NCI-H82 treated with DMSO at 0.1 percent for 48 hours (cell line): ENCODE results near the gene PSEN2.
"Not testable (repeated sequence)": the region's sequence is repeated elsewhere in the genome, so short reads cannot be mapped to it uniquely, and the experiment has no call there.

Source experiments
- DNase-seq: peaks from one replicate; lab custom pipeline; 2025; ENCODE audit not compliant: unreplicated experiment; lab: John Stamatoyannopoulos, UW

PSEN2 gene

GRCh38 chr1:226870401-226871279 lies at the start of gene PSEN2:
Gene PSEN2 (plus strand): TSS chr1:226870616. CDS start chr1:226881908, 11,292 bp downstream.
- DNase-seq = peak; percentile 11

GRCh38 chr1:226820941-226821718 lies 49.3 kb upstream of the PSEN2 start:
- DNase-seq = no peak

- DNase-seq = no peak
Measured at GRCh38 chr1:226821719-226822085, 48.7 kb upstream of the PSEN2 start.

- DNase-seq = peak; percentile 13
Measured at GRCh38 chr1:226823643-226824042, 46.8 kb upstream of the PSEN2 start.

- DNase-seq = no peak
Measured at GRCh38 chr1:226825037-226825745, 45.2 kb upstream of the PSEN2 start.

GRCh38 chr1:226825746-226826100 lies 44.7 kb upstream of the PSEN2 start:
- DNase-seq = no peak

- no peak for DNase-seq
Measured at GRCh38 chr1:226826479-226827261, 43.7 kb upstream of the PSEN2 start.

GRCh38 chr1:226827458-226827857 lies 43.0 kb upstream of the PSEN2 start:
- no peak for DNase-seq

GRCh38 chr1:226827968-226828513 lies 42.4 kb upstream of the PSEN2 start:
- peak; percentile 91 for DNase-seq

- no peak for DNase-seq
Measured at GRCh38 chr1:226829105-226829504, 41.3 kb upstream of the PSEN2 start.

GRCh38 chr1:226831953-226832352 lies 38.5 kb upstream of the PSEN2 start:
- no peak for DNase-seq

GRCh38 chr1:226832613-226833012 lies 37.8 kb upstream of the PSEN2 start:
- no peak for DNase-seq

- not testable (repeated sequence) for DNase-seq
Measured at GRCh38 chr1:226834179-226834578, 36.2 kb upstream of the PSEN2 start.

- not testable (repeated sequence) for DNase-seq
Measured at GRCh38 chr1:226835396-226835795, 35.0 kb upstream of the PSEN2 start.

- not testable (repeated sequence) for DNase-seq
Measured at GRCh38 chr1:226837966-226838365, 32.5 kb upstream of the PSEN2 start.

- peak; percentile 99 for DNase-seq
Measured at GRCh38 chr1:226838456-226838855, 32.0 kb upstream of the PSEN2 start.

- no peak for DNase-seq
Measured at GRCh38 chr1:226845624-226846023, 24.8 kb upstream of the PSEN2 start.

GRCh38 chr1:226846786-226847185 lies 23.6 kb upstream of the PSEN2 start:
- no peak for DNase-seq

- not testable (repeated sequence) for DNase-seq
Measured at GRCh38 chr1:226854548-226854947, 15.9 kb upstream of the PSEN2 start.

- no peak for DNase-seq
Measured at GRCh38 chr1:226862890-226863289, 7.5 kb upstream of the PSEN2 start.
